Colonic mucosa (tissue), 4 donors: Measurements from ENCODE around the gene TMEM132D. TPM values are rescaled to one million over a fixed set of nuclear protein-coding genes. Genes with fewer than 3 reads are reported as not detected.

Experiments used
- DNase-seq: peaks from one replicate; pipeline ENCODE4 v3.0.0-alpha.2; 2020
- H3K27ac ChIP-seq: fragments of 200-600 bp; one replicate; pipeline ENCODE4 v1.8.0; 2021
- H3K27me3 ChIP-seq: fragments of 200-600 bp; one replicate; pipeline ENCODE4 v1.8.0; 2021
- H3K36me3 ChIP-seq: fragments of 200-600 bp; one replicate; pipeline ENCODE4 v1.8.0; 2021
- H3K4me1 ChIP-seq: fragments of 200-600 bp; one replicate; pipeline ENCODE4 v1.8.0; 2021; ENCODE audit warnings: mild to moderate bottlenecking
- H3K4me3 ChIP-seq: fragments of 200-600 bp; one replicate; pipeline ENCODE4 v1.8.0; 2021
- H3K9ac ChIP-seq, 2 donors: one replicate each; pipeline ENCODE4 v1.7.0; 2013; ENCODE audit warnings: control low read depth in 2 of 2, low read depth in 2 of 2, low read length in 2 of 2
- H3K9me3 ChIP-seq: fragments of 200-600 bp; one replicate; pipeline ENCODE4 v1.8.0; 2021
- intact Hi-C: fragments of 100-400 bp; cut with DNase I; formaldehyde crosslinking; loops from one replicate; pipeline ENCODE4 v1.14.1; 2022
- total RNA-seq, 2 donors: library from RNA; stranded (reverse); fragmentation: NEBNext Ultra II Directional in 1 of 2; extraction: Animal tissue kit (Norgen Biotek cat#: 25700) in 1 of 2; gene quantifications; one replicate each; pipeline ENCODE4 v1.2.1, GENCODE V29; 2021
- TF ChIP-seq, protein P1 (sequence below): fragments of 200-600 bp; IDR thresholded peaks from one replicate; pipeline ENCODE4 v1.8.0; 2022; ENCODE audit warnings: antibody characterized with exemption, mild to moderate bottlenecking
- donor health status: healthy.
- donor health status: DM: no; HTN: no; CAD: no.
- donor health status: DM: no; HTN: no; CAD: no.

TMEM132D gene
- total RNA-seq, 2 donors from 2014 or later = 0.17 to 0.32 TPM

DNA sequence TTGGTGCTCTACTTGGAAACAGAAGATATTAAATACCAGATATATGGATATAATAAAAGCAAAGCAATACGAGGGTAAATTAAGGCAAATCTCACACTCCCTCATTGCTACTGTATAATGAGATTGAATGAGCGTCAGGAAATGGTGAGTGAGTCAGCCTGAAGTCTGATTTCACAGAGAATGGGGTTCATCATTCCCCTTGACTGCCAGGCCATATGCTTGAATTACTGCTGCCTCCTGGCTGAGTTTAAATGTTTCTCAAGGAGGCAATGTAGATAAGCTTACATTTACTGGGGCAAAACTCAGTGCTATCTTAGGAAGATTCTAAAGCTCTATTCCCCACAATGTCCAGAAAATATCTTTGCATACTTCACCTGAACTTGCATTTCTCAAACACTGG is 380.2 kb downstream of the TMEM132D start:
- TF ChIP-seq, protein P1, sequence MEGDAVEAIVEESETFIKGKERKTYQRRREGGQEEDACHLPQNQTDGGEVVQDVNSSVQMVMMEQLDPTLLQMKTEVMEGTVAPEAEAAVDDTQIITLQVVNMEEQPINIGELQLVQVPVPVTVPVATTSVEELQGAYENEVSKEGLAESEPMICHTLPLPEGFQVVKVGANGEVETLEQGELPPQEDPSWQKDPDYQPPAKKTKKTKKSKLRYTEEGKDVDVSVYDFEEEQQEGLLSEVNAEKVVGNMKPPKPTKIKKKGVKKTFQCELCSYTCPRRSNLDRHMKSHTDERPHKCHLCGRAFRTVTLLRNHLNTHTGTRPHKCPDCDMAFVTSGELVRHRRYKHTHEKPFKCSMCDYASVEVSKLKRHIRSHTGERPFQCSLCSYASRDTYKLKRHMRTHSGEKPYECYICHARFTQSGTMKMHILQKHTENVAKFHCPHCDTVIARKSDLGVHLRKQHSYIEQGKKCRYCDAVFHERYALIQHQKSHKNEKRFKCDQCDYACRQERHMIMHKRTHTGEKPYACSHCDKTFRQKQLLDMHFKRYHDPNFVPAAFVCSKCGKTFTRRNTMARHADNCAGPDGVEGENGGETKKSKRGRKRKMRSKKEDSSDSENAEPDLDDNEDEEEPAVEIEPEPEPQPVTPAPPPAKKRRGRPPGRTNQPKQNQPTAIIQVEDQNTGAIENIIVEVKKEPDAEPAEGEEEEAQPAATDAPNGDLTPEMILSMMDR = no peak
- no peak overlapping the region for H3K27ac ChIP-seq
- intact Hi-C loops = no loop called here

DNA sequence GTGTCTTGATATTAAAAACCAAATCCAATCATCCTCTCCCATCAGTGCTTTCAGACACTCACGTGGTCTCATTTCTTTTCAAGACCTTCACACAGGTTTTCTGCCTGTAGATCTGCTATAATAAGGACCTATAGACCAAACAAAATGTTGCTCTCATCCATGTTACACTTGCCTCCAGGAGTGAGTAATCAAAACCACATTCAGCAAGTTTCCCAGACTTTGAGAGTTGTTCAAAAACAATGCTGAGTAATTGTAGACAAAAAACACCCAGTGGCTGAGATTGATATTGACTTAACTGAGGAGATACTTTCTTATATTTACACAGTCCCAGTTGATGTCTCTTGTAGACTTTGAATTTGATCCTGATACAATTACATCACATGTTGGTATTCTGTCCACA is 383.1 kb downstream of the TMEM132D start:
- Histone ChIP-seq H3K9ac (no peak overlapping the region), H3K9me3 (no peaks in the 10 kb centered on the region), H3K27ac (no peak overlapping the region), H3K4me3 (no peak overlapping the region), H3K36me3 (no peaks in the 10 kb centered on the region), H3K27me3 (no peaks in the 10 kb centered on the region), H3K4me1 (no peaks in the 10 kb centered on the region)
- DNase-seq = no peak
- TF ChIP-seq, protein P1 = no peak
- intact Hi-C loops = no loop called here

More for the DNA sequence above, 380.2 kb downstream of the TMEM132D start:
- no peaks in the 10 kb centered on the region for H3K36me3 ChIP-seq
- H3K9me3 ChIP-seq = no peaks in the 10 kb centered on the region
- no peak overlapping the region for H3K4me3 ChIP-seq
- no peak overlapping the region for H3K9ac ChIP-seq
- H3K27me3 ChIP-seq = no peaks in the 10 kb centered on the region
- no peak for DNase-seq
- no peaks in the 10 kb centered on the region for H3K4me1 ChIP-seq

DNA sequence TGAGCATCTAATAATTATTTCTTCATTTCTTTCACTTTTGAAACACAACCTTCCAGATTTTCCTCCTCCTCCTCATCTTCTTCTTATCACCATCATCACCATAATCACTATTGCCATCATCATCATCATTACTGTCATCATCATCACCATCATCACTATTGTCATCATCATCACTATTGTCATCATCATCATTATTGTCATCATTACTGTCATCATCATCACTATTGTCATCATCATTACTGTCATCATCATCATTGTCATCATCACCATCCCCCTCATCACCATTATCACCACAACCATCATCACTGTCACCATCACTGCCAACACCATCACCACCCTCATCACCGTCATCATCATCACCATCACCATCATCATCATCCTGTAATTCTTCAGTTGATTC is 400.0 kb downstream of the TMEM132D start:
- no peaks in the 10 kb centered on the region for H3K27me3 ChIP-seq
- no peak overlapping the region for H3K9ac ChIP-seq
- no peaks in the 10 kb centered on the region for H3K9me3 ChIP-seq
- no peaks in the 10 kb centered on the region for H3K4me1 ChIP-seq
- TF ChIP-seq, protein P1 = no peak
- DNase-seq = no peak
- no peak overlapping the region for H3K27ac ChIP-seq
- H3K36me3 ChIP-seq = no peaks in the 10 kb centered on the region
- intact Hi-C loops = no loop called here
- H3K4me3 ChIP-seq = no peak overlapping the region

DNA sequence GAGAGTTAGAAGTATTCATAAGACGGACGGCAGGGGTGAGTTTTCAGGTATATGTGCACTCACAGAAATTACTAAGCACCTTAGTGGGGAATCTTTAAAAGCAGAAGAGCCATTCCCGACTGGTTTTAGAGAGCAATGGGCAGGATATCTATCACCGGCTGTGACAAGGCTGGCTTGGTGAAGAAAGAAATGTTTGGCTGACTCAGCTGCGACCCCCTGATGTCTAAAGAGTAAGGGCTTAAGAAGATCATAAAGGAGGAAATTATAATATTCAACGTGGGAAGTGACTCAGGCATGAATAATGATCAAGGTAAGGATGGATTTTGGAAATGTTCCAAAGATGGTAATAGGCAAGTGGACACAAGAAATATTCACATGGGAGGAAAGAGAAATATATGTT is 407.6 kb downstream of the TMEM132D start:
- H3K9me3 ChIP-seq = no peaks in the 10 kb centered on the region
- H3K4me1 ChIP-seq = no peaks in the 10 kb centered on the region
- no peak for DNase-seq
- H3K9ac ChIP-seq = no peak overlapping the region
- TF ChIP-seq, protein P1 = no peak
- H3K4me3 ChIP-seq = no peak overlapping the region
- intact Hi-C loops = no loop called here
- H3K27me3 ChIP-seq = no peaks in the 10 kb centered on the region
- no peaks in the 10 kb centered on the region for H3K36me3 ChIP-seq
- no peak overlapping the region for H3K27ac ChIP-seq

DNA sequence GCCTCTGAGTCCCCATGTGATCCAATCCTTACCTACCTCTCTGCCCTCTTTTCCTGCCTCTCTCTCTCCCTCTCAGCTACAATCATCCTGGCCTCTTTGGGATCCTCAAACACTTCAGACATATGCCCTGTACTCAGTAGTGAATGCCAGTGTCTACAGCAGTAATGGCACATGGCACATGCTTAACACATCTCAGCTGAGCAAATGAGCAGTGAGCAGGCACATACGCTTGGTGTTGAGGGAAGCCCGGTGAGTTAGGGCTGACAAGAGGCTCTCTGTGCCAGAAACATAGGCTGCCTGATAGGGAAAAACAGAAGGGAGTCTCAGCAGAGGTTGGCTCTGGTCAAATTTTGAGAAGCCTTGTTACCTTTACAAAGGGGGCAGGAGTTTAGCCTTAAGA is 409.1 kb downstream of the TMEM132D start:
- TF ChIP-seq, protein P1 = no peak
- Histone ChIP-seq H3K27ac (no peak overlapping the region), H3K36me3 (no peaks in the 10 kb centered on the region), H3K27me3 (no peaks in the 10 kb centered on the region), H3K9me3 (no peaks in the 10 kb centered on the region), H3K4me3 (no peak overlapping the region), H3K4me1 (no peaks in the 10 kb centered on the region), H3K9ac (no peak overlapping the region)
- intact Hi-C loops = no loop called here
- no peak for DNase-seq

DNA sequence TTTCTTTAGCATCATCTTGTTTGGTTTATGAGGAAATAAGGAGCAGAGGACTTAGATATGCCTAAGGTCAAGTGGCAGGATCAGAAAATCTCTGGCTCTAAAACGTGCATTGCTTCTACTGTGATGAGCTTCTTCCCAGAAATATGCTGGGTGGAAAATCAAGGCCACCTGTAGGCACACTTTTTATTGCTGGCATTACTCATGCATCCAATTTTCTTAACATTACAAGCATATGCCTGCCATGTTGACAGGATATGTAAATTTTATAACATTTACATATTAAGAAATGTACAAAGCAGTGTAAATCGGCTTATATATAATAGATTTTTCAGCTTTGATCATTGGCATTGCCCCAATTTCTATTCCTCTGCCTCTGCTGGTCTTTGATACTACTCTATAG is 409.6 kb downstream of the TMEM132D start:
- H3K27ac ChIP-seq = no peak overlapping the region
- H3K4me3 ChIP-seq = no peak overlapping the region
- H3K9ac ChIP-seq = no peak overlapping the region
- no peaks in the 10 kb centered on the region for H3K27me3 ChIP-seq
- no peaks in the 10 kb centered on the region for H3K9me3 ChIP-seq
- DNase-seq = no peak
- TF ChIP-seq, protein P1 = no peak
- intact Hi-C loops = no loop called here
- no peaks in the 10 kb centered on the region for H3K4me1 ChIP-seq
- no peaks in the 10 kb centered on the region for H3K36me3 ChIP-seq
